Measurements from ENCODE around the gene OR52B6.

DNA sequence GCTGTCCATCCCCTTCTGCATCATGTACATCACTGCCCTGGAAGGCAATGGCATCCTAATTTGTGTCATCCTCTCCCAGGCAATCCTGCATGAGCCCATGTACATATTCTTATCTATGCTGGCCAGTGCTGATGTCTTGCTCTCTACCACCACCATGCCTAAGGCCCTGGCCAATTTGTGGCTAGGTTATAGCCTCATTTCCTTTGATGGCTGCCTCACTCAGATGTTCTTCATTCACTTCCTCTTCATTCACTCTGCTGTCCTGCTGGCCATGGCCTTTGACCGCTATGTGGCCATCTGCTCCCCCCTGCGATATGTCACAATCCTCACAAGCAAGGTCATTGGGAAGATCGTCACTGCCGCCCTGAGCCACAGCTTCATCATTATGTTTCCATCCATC is 337 bp downstream of the OR52B6 start:
- TF ChIP-seq, protein P1, sequence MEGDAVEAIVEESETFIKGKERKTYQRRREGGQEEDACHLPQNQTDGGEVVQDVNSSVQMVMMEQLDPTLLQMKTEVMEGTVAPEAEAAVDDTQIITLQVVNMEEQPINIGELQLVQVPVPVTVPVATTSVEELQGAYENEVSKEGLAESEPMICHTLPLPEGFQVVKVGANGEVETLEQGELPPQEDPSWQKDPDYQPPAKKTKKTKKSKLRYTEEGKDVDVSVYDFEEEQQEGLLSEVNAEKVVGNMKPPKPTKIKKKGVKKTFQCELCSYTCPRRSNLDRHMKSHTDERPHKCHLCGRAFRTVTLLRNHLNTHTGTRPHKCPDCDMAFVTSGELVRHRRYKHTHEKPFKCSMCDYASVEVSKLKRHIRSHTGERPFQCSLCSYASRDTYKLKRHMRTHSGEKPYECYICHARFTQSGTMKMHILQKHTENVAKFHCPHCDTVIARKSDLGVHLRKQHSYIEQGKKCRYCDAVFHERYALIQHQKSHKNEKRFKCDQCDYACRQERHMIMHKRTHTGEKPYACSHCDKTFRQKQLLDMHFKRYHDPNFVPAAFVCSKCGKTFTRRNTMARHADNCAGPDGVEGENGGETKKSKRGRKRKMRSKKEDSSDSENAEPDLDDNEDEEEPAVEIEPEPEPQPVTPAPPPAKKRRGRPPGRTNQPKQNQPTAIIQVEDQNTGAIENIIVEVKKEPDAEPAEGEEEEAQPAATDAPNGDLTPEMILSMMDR (IDR thresholded peaks at IDR 0.05), result no peak
- TF ChIP-seq POLR2A (IDR thresholded peaks at IDR 0.05) (no peak), EP300 (IDR thresholded peaks at IDR 0.05) (no peak)
